ENCODE data around the gene ERN1.
A peak's percentile ranks its signal among the peaks of the same experiment; 100 is the strongest.

Gene ERN1

GRCh38 chr17:64004903-64005733 is 124.8 kb downstream of the ERN1 start:
- DNase-seq (ENCODE audit: low read depth in 2 of 2): no peak

- no peak for DNase-seq (ENCODE audit: low read depth in 2 of 2)
These were observed 125.7 kb downstream of the ERN1 start for GRCh38 chr17:64004218-64004770.

GRCh38 chr17:64003526-64004121 is 126.3 kb downstream of the ERN1 start:
- DNase-seq (ENCODE audit: low read depth in 2 of 2): no peak

GRCh38 chr17:64002658-64003525 is 127.1 kb downstream of the ERN1 start:
- DNase-seq (ENCODE audit: low read depth in 2 of 2): no peak

- DNase-seq (ENCODE audit: low read depth in 2 of 2): no peak
These were observed 128.0 kb downstream of the ERN1 start for GRCh38 chr17:64001763-64002529.

GRCh38 chr17:64001091-64001579 is 128.8 kb downstream of the ERN1 start:
- no peak for DNase-seq (ENCODE audit: low read depth in 2 of 2)

GRCh38 chr17:63999680-64000531 is 130.0 kb downstream of the ERN1 start:
- DNase-seq (ENCODE audit: low read depth in 2 of 2): no peak

- no peak for DNase-seq (ENCODE audit: low read depth in 2 of 2)
These were observed 130.9 kb downstream of the ERN1 start for GRCh38 chr17:63998721-63999679.

- DNase-seq (ENCODE audit: low read depth in 2 of 2): peak; percentile 62
These were observed 131.8 kb downstream of the ERN1 start, which contains the start of gene PRR29 for GRCh38 chr17:63998050-63998720. Gene PRR29 (plus strand): TSS chr17:63998351. CDS start chr17:63998365, 14 bp downstream.

GRCh38 chr17:63997341-63998048 is 132.4 kb downstream of the ERN1 start:
- DNase-seq (ENCODE audit: low read depth in 2 of 2): no peak

- DNase-seq (ENCODE audit: low read depth in 2 of 2): no peak
These were observed 133.3 kb downstream of the ERN1 start for GRCh38 chr17:63996430-63997182.

- DNase-seq (ENCODE audit: low read depth in 2 of 2): no peak
These were observed 134.3 kb downstream of the ERN1 start for GRCh38 chr17:63995626-63996025.

GRCh38 chr17:63993368-63993985 is 136.5 kb downstream of the ERN1 start:
- no peak for DNase-seq (ENCODE audit: low read depth in 2 of 2)

- no peak for DNase-seq (ENCODE audit: low read depth in 2 of 2)
These were observed 138.3 kb downstream of the ERN1 start for GRCh38 chr17:63991611-63992010.

- no peak for DNase-seq (ENCODE audit: low read depth in 2 of 2)
These were observed 140.2 kb downstream of the ERN1 start for GRCh38 chr17:63989622-63990345.
